Ishikawa (cell line): Measurements from ENCODE around the gene WWC1.

ENCODE experiments used
- CEBPB ChIP-seq: IDR thresholded peaks from 2 replicates; pipeline ENCODE4 v1.6.1; 2012
- CREB1 ChIP-seq: IDR thresholded peaks from 2 replicates; pipeline ENCODE4 v1.6.1; 2012; ENCODE audit warnings: low read depth
- EGR1 ChIP-seq: IDR thresholded peaks from 2 replicates; pipeline ENCODE4 v1.6.1; 2012
- EP300 ChIP-seq: IDR thresholded peaks from 2 replicates; pipeline ENCODE4 v1.6.1; 2012; ENCODE audit warnings: borderline replicate concordance
- FOXM1 ChIP-seq: IDR thresholded peaks from 2 replicates; pipeline ENCODE4 v1.6.1; 2012; ENCODE audit warnings: low read depth, borderline replicate concordance
- NFIC ChIP-seq: IDR thresholded peaks from 2 replicates; pipeline ENCODE4 v1.6.1; 2012
- RAD21 ChIP-seq: IDR thresholded peaks from 2 replicates; pipeline ENCODE4 v1.6.1; 2012; ENCODE audit warnings: low read depth
- TAF1 ChIP-seq: IDR thresholded peaks from 2 replicates; pipeline ENCODE4 v1.6.1; 2012; ENCODE audit warnings: low read depth, mild to moderate bottlenecking
- TCF12 ChIP-seq: IDR thresholded peaks from 2 replicates; pipeline ENCODE4 v1.6.1; 2012; ENCODE audit warnings: low read depth
- TEAD4 ChIP-seq: IDR thresholded peaks from 2 replicates; pipeline ENCODE4 v1.6.1; 2012
- YY1 ChIP-seq: IDR thresholded peaks from 2 replicates; pipeline ENCODE4 v1.6.1; 2012; ENCODE audit warnings: low read depth
- ZBTB7A ChIP-seq: IDR thresholded peaks from 2 replicates; pipeline ENCODE4 v1.6.1; 2012; ENCODE audit warnings: low read depth
- TF ChIP-seq, protein P1 (sequence below): IDR thresholded peaks from 2 replicates; pipeline ENCODE4 v1.6.1; 2012; ENCODE audit warnings: low read depth, mild to moderate bottlenecking
- TF ChIP-seq, protein P2 (sequence below): IDR thresholded peaks from 2 replicates; pipeline ENCODE4 v1.6.1; 2012
- TF ChIP-seq, protein P3 (sequence below): IDR thresholded peaks from 2 replicates; pipeline ENCODE4 v1.6.1; 2012

Gene WWC1

DNA sequence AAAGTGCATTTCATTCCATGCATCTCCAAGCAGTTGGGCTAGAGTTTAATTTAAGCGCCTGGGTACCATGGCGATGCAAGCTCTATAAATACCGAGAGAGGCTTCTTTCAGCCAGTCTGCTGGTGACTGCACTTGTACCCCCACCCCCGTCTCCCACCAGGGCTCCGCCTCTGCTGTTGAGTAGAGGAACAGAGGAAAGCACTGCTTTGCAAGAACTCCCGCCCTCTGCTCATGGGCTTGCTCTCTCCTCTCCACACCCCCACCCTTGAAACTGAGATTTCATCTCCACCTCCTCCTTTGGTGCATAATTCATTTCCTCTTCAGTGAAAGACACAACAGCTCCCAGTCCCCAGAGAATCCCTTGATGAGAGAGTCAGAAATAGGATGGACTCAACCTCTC, 5.1 kb upstream of the WWC1 start:
- TF ChIP-seq TAF1: no peak
- TF ChIP-seq ZBTB7A: no peak
- TF ChIP-seq, protein P1, sequence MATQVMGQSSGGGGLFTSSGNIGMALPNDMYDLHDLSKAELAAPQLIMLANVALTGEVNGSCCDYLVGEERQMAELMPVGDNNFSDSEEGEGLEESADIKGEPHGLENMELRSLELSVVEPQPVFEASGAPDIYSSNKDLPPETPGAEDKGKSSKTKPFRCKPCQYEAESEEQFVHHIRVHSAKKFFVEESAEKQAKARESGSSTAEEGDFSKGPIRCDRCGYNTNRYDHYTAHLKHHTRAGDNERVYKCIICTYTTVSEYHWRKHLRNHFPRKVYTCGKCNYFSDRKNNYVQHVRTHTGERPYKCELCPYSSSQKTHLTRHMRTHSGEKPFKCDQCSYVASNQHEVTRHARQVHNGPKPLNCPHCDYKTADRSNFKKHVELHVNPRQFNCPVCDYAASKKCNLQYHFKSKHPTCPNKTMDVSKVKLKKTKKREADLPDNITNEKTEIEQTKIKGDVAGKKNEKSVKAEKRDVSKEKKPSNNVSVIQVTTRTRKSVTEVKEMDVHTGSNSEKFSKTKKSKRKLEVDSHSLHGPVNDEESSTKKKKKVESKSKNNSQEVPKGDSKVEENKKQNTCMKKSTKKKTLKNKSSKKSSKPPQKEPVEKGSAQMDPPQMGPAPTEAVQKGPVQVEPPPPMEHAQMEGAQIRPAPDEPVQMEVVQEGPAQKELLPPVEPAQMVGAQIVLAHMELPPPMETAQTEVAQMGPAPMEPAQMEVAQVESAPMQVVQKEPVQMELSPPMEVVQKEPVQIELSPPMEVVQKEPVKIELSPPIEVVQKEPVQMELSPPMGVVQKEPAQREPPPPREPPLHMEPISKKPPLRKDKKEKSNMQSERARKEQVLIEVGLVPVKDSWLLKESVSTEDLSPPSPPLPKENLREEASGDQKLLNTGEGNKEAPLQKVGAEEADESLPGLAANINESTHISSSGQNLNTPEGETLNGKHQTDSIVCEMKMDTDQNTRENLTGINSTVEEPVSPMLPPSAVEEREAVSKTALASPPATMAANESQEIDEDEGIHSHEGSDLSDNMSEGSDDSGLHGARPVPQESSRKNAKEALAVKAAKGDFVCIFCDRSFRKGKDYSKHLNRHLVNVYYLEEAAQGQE: no peak
- TF ChIP-seq EP300: no peak
- no peak for TF ChIP-seq YY1
- TF ChIP-seq TCF12: no peak
- TF ChIP-seq NFIC: no peak
- TF ChIP-seq, protein P2, sequence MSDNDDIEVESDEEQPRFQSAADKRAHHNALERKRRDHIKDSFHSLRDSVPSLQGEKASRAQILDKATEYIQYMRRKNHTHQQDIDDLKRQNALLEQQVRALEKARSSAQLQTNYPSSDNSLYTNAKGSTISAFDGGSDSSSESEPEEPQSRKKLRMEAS: no peak
- no peak for TF ChIP-seq CEBPB
- no peak for TF ChIP-seq EGR1
- no peak for TF ChIP-seq FOXM1
- no peak for TF ChIP-seq RAD21

DNA sequence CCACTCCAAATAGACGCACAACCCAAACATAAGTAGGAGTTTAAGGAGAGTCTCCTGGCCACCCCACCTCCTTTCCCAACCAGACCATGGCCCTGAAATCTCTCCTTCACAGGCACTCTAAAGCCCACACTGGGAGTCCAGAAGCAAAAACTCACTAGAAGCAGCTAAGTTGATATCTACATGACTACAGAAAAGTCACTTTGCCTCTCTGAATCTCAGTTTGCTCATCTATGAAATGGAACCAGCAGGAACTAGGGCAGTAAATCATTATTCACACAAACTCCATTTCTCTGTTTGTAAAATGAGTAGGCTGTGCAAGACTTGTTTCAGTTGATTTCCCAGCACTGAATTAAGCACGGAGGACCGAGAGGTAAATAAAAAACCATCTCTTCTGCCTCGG, 4.1 kb upstream of the WWC1 start:
- TF ChIP-seq CEBPB: no peak
- TF ChIP-seq CREB1: no peak
- no peak for TF ChIP-seq TAF1
- TF ChIP-seq FOXM1: no peak
- TF ChIP-seq NFIC: no peak
- TF ChIP-seq ZBTB7A: no peak
- no peak for TF ChIP-seq TCF12
- TF ChIP-seq, protein P2: no peak
- TF ChIP-seq TEAD4: no peak
- no peak for TF ChIP-seq EP300
- TF ChIP-seq YY1: no peak
- TF ChIP-seq, protein P3, sequence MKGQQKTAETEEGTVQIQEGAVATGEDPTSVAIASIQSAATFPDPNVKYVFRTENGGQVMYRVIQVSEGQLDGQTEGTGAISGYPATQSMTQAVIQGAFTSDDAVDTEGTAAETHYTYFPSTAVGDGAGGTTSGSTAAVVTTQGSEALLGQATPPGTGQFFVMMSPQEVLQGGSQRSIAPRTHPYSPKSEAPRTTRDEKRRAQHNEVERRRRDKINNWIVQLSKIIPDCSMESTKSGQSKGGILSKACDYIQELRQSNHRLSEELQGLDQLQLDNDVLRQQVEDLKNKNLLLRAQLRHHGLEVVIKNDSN: no peak
- TF ChIP-seq EGR1: no peak
- TF ChIP-seq RAD21: no peak
- TF ChIP-seq, protein P1: no peak

DNA sequence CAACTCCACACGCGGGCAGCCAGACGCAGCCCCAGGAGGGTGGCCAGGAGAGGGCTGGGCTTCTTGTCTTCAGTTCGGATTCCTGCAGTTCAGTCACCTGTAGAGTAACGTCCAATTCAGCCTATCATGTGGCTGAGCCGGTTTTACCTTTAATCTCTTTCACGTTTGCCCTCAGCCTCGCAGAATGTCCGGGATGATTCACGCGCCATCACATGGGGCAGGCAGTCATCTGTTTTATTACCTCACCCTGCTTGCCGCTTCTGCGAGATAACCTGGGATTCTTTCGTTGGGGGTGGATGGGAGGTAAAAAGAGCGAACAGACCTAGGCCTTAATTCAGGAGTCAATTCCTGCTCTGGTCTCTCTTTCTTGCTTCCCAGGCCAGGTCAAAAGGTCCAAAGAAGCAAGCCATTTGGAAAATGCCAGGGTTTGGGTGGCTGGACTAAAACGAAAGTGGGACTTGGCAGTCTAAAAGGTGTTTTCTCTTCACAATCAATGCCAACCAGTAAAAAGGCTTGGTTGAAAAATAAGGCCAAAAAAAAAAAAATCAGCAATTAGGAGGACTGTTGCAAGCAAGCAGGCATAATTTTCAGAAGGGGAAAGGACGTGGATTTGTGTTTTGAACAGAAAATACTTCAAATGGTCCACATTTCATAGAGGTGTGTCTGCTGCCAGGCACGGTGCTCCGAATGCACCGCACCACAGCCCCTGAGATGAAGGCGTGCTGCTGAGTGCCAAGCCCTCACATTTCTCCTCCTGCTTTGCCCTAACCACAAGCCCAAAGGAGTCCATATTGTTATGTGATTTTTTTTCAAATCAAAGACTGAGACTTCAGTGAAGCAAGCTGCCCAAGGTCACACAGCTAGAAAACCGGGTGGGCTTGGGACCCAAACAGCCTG, 2.8 kb upstream of the WWC1 start:
- no peak for TF ChIP-seq EGR1
- TF ChIP-seq, protein P3: peak; percentile 90
- TF ChIP-seq, protein P1: no peak
- TF ChIP-seq EP300: peak; percentile 94
- peak; percentile 97 for TF ChIP-seq TEAD4
- 0 out of 2 replicates have a peak, but pooled peaks have one; percentile 0 for TF ChIP-seq RAD21
- TF ChIP-seq, protein P2: peak; percentile 91
- no peak for TF ChIP-seq CREB1
- no peak for TF ChIP-seq TAF1
- peak; percentile 70 for TF ChIP-seq YY1
- TF ChIP-seq CEBPB: peak; percentile 62; the same call in 1 of the 2 replicates
- peak; percentile 79 for TF ChIP-seq NFIC
- TF ChIP-seq ZBTB7A: no peak
- peak; percentile 92 for TF ChIP-seq TCF12
- peak; percentile 79 for TF ChIP-seq FOXM1
